ENCODE data around the gene USP48. TPM values are rescaled to one million over a fixed set of nuclear protein-coding genes. Genes with fewer than 3 reads are reported as not detected.
"Not testable (repeated sequence)": the region's sequence is repeated elsewhere in the genome, so short reads cannot be mapped to it uniquely, and the experiment has no call there.

Gene USP48
- total RNA-seq, 1 donor from 2014 or later = 26.1 TPM

- H3K36me3 ChIP-seq (ENCODE audit: control insufficient read depth, insufficient read depth, low read length) = peaks cover 17% of the 10 kb centered on the region
- TF ChIP-seq CTCF (IDR thresholded peaks at IDR 0.05; ENCODE audit: insufficient read depth, low read length, poor library complexity, severe bottlenecking) = no peak
Measured at GRCh38 chr1:21828506-21829210, 45.7 kb upstream of the USP48 start.

GRCh38 chr1:21828075-21828474 is 45.1 kb upstream of the USP48 start:
- TF ChIP-seq CTCF (IDR thresholded peaks at IDR 0.05; ENCODE audit: insufficient read depth, low read length, poor library complexity, severe bottlenecking) = no peak
- H3K4me3 ChIP-seq (ENCODE audit: low read depth, low read length) = no peak overlapping the region
- H3K36me3 ChIP-seq (ENCODE audit: control insufficient read depth, insufficient read depth, low read length) = peaks cover 15% of the 10 kb centered on the region
- no peak for DNase-seq (ENCODE audit: low read depth)
- no peaks in the 10 kb centered on the region for H3K27me3 ChIP-seq (ENCODE audit: control insufficient read depth, insufficient read depth, low read length)

More at GRCh38 chr1:21828506-21829210, 45.7 kb upstream of the USP48 start:
- DNase-seq (ENCODE audit: low read depth) = no peak
- Histone ChIP-seq H3K4me3 (ENCODE audit: low read depth, low read length) (no peak overlapping the region), H3K27me3 (ENCODE audit: control insufficient read depth, insufficient read depth, low read length) (no peaks in the 10 kb centered on the region)

- Histone ChIP-seq H3K4me3 (ENCODE audit: low read depth, low read length) (no peak overlapping the region), H3K27me3 (ENCODE audit: control insufficient read depth, insufficient read depth, low read length) (no peaks in the 10 kb centered on the region), H3K36me3 (ENCODE audit: control insufficient read depth, insufficient read depth, low read length) (peaks cover 16% of the 10 kb centered on the region)
- TF ChIP-seq CTCF (IDR thresholded peaks at IDR 0.05; ENCODE audit: insufficient read depth, low read length, poor library complexity, severe bottlenecking) = no peak
- no peak for DNase-seq (ENCODE audit: low read depth)
Measured at GRCh38 chr1:21827141-21827679, 44.3 kb upstream of the USP48 start.

- not testable (repeated sequence) for H3K4me3 ChIP-seq (ENCODE audit: low read depth, low read length); H3K27me3 ChIP-seq (ENCODE audit: control insufficient read depth, insufficient read depth, low read length); DNase-seq (ENCODE audit: low read depth)
- H3K36me3 ChIP-seq (ENCODE audit: control insufficient read depth, insufficient read depth, low read length) = peaks cover 16% of the 10 kb centered on the region
Measured at GRCh38 chr1:21826694-21827093, 43.7 kb upstream of the USP48 start.

- DNase-seq (ENCODE audit: low read depth) = no peak
- no peak for TF ChIP-seq CTCF (IDR thresholded peaks at IDR 0.05; ENCODE audit: insufficient read depth, low read length, poor library complexity, severe bottlenecking)
- no peaks in the 10 kb centered on the region for H3K27me3 ChIP-seq (ENCODE audit: control insufficient read depth, insufficient read depth, low read length)
- H3K4me3 ChIP-seq (ENCODE audit: low read depth, low read length) = no peak overlapping the region
- H3K36me3 ChIP-seq (ENCODE audit: control insufficient read depth, insufficient read depth, low read length) = peaks cover 9% of the 10 kb centered on the region
Measured at GRCh38 chr1:21825393-21825792, 42.4 kb upstream of the USP48 start.

GRCh38 chr1:21824926-21825325 is 42.0 kb upstream of the USP48 start:
- no peak overlapping the region for H3K4me3 ChIP-seq (ENCODE audit: low read depth, low read length)
- no peak for DNase-seq (ENCODE audit: low read depth)
- no peaks in the 10 kb centered on the region for H3K27me3 ChIP-seq (ENCODE audit: control insufficient read depth, insufficient read depth, low read length)
- no peak for TF ChIP-seq CTCF (IDR thresholded peaks at IDR 0.05; ENCODE audit: insufficient read depth, low read length, poor library complexity, severe bottlenecking)
- H3K36me3 ChIP-seq (ENCODE audit: control insufficient read depth, insufficient read depth, low read length) = peaks cover 9% of the 10 kb centered on the region

Measured in kidney epithelial cell (primary cell).